PFSK-1 (cell line): ENCODE data around the gene ROPN1B.

Experiments
- FOXP2 ChIP-seq: optimal IDR thresholded peaks from 2 replicates; pipeline ENCODE3; 2011; ENCODE audit warnings: borderline replicate concordance, control low read depth, inconsistent platforms; ENCODE audit not compliant: insufficient read depth; ENCODE audit errors: extremely low read length, extremely low read depth
- POLR2AphosphoS5 ChIP-seq: IDR thresholded peaks from 2 replicates; pipeline ENCODE4 v1.6.1; 2012; ENCODE audit warnings: low read depth, mild to moderate bottlenecking, control low read depth, low read length, moderate library complexity
- SIN3A ChIP-seq: IDR thresholded peaks from 2 replicates; pipeline ENCODE4 v1.6.1; 2012; ENCODE audit warnings: mild to moderate bottlenecking, low read length, moderate library complexity, borderline replicate concordance; ENCODE audit not compliant: insufficient read depth
- TAF1 ChIP-seq: IDR thresholded peaks from 2 replicates; pipeline ENCODE4 v1.6.1; 2012; ENCODE audit warnings: low read length, control low read depth, borderline replicate concordance; ENCODE audit not compliant: insufficient read depth
- TF ChIP-seq, protein P1 (sequence below), 2 experiments: IDR thresholded peaks; 2 replicates each; pipeline versions ENCODE4 v1.6.1 to v1.8.0; 2011 to 2012; ENCODE audit warnings: low read depth in 2 of 2, low read length in 2 of 2, control low read depth in 1 of 2, inconsistent platforms in 1 of 2, mild to moderate bottlenecking in 1 of 2, moderate library complexity in 1 of 2; ENCODE audit not compliant: insufficient read depth in 1 of 2

The ROPN1B gene

DNA sequence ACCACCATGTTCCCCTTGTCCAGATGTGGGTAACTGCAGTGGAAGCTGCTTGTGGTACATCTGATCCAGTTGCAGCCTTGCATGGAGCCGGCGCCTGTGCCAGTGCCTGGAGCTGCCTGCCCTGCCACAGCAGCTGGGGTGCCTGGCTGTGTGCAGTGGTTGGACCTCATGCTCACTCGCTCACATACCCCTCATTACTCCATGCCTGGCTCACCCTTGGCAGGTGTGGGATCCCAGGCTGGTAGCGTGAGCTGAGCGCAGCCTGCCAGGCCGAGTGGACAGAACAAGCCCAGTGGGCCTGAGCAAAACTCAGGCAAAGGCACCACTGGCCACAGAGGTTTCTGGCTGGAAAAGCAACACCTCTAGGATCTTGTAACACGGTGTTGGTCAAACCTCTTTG lies 35.7 kb downstream of the ROPN1B start:
- no peak for TF ChIP-seq FOXP2
- TF ChIP-seq POLR2AphosphoS5: no peak
- TF ChIP-seq, protein P1, sequence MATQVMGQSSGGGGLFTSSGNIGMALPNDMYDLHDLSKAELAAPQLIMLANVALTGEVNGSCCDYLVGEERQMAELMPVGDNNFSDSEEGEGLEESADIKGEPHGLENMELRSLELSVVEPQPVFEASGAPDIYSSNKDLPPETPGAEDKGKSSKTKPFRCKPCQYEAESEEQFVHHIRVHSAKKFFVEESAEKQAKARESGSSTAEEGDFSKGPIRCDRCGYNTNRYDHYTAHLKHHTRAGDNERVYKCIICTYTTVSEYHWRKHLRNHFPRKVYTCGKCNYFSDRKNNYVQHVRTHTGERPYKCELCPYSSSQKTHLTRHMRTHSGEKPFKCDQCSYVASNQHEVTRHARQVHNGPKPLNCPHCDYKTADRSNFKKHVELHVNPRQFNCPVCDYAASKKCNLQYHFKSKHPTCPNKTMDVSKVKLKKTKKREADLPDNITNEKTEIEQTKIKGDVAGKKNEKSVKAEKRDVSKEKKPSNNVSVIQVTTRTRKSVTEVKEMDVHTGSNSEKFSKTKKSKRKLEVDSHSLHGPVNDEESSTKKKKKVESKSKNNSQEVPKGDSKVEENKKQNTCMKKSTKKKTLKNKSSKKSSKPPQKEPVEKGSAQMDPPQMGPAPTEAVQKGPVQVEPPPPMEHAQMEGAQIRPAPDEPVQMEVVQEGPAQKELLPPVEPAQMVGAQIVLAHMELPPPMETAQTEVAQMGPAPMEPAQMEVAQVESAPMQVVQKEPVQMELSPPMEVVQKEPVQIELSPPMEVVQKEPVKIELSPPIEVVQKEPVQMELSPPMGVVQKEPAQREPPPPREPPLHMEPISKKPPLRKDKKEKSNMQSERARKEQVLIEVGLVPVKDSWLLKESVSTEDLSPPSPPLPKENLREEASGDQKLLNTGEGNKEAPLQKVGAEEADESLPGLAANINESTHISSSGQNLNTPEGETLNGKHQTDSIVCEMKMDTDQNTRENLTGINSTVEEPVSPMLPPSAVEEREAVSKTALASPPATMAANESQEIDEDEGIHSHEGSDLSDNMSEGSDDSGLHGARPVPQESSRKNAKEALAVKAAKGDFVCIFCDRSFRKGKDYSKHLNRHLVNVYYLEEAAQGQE (IDR thresholded peaks at IDR 0.05; ENCODE audit: insufficient read depth in 1 of 2, low read depth in 2 of 2, low read length in 2 of 2): no peak
- TF ChIP-seq SIN3A: no peak
- no peak for TF ChIP-seq TAF1

DNA sequence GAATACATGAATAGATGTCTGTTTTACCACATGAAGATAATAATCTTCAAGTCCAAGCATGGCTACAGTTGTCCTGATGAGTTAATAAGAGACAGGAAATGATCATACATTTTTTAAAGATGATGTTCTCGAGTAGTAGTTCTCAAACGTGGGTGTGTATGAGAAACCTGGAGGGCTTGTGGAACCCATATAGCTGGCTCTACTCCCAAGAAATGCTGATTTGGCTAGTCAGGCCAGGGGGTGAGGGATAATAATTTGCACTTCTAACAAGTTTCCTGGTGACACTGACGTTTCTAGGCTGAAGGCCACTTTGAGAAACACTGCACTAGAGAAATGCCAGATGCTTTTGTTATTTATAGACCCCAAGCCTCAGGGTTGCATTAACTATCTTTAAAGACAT lies 37.0 kb downstream of the ROPN1B start:
- TF ChIP-seq, protein P1 (IDR thresholded peaks at IDR 0.05; ENCODE audit: insufficient read depth in 1 of 2, low read depth in 2 of 2, low read length in 2 of 2): no peak
- TF ChIP-seq POLR2AphosphoS5 (no peak), TAF1 (no peak), FOXP2 (no peak), SIN3A (no peak)

DNA sequence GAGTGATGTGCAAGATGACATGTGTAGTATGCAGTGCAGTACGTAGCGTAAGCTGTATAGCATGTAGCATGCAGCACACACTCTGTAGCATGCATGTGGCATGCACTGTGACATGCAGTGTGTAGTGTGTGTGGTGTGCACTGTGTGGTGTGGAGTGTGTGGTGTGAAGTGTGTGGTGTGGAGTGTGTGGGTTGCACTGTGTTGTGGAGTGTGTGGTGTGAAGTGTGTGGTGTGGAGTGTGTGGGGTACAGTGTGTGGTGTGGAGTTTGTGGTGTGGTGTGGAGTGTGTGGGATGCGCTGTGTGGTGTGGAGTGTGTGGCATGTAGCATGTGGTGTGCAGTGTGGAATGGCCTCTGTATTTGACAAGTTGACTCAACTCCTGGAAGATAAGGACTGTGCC lies 39.2 kb downstream of the ROPN1B start:
- TF ChIP-seq FOXP2 (no peak), SIN3A (no peak), TAF1 (no peak), POLR2AphosphoS5 (no peak)
- TF ChIP-seq, protein P1 (IDR thresholded peaks at IDR 0.05; ENCODE audit: insufficient read depth in 1 of 2, low read depth in 2 of 2, low read length in 2 of 2): no peak

DNA sequence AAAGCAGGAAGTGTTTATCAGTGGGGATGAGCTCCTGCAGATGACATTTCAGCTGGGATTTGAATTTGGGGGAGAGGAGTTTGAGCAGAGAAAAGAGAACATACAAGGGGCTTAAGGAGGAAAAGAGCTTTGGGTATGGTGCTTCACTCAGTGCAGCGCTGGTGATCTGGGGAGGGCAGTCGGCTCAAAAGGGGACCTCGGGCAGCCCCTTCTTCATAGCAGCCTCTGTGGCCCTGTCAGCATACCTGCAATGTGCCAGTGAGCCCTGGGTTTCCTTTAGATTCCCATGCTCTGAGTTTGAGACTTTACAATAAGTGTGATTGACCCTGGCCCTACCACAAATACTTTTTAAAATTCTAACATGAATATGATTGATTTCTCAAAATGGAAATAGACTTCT lies 40.2 kb downstream of the ROPN1B start:
- TF ChIP-seq, protein P1 (IDR thresholded peaks at IDR 0.05; ENCODE audit: insufficient read depth in 1 of 2, low read depth in 2 of 2, low read length in 2 of 2): no peak
- TF ChIP-seq SIN3A (no peak), POLR2AphosphoS5 (no peak), TAF1 (no peak), FOXP2 (no peak)

DNA sequence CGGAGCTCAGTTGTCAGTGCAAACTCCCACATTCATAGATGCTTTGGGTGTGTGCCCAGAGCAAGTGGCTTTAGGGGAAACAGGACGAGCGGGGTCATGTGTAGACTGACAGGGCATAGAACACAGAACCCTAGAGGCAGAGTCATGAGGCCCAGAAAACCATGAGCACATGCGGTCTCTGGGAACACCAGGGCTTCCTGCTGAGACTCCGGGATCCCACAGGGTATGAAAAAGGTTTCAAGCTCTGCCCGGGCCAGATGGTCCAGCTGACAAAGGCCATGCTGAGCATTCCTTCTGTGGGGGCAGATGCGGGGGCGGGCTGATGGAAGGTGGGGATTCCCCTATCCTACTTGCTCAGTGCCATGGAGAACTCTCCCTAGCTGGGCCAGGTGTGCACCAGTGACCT lies 44.8 kb downstream of the ROPN1B start:
- TF ChIP-seq, protein P1 (IDR thresholded peaks at IDR 0.05; ENCODE audit: insufficient read depth in 1 of 2, low read depth in 2 of 2, low read length in 2 of 2): no peak
- TF ChIP-seq POLR2AphosphoS5 (no peak), TAF1 (no peak), SIN3A (no peak), FOXP2 (no peak)
